Esophagus squamous epithelium (tissue), 5 donors: ENCODE data around the gene RNF217. TPM values are rescaled to one million over a fixed set of nuclear protein-coding genes. Genes with fewer than 3 reads are reported as not detected.
"Not testable (repeated sequence)": the region's sequence is repeated elsewhere in the genome, so short reads cannot be mapped to it uniquely, and the experiment has no call there.

Source experiments
- DNase-seq: peaks from one replicate; lab custom pipeline; 2025; lab: John Stamatoyannopoulos, UW
- H3K27ac ChIP-seq, 4 donors: fragments of 200-600 bp; sonication (generic); one replicate each; pipeline ENCODE4 v1.5.1; 2016 to 2019; ENCODE audit warnings: mild to moderate bottlenecking in 1 of 4
- H3K27me3 ChIP-seq, 4 donors: fragments of 200-600 bp; sonication (generic); 1 replicate in 3 of 4; 2 replicates in 1 of 4; pipeline versions ENCODE4 v1.5.1 to v1.6.0; 2017 to 2021; ENCODE audit warnings: antibody characterized with exemption in 1 of 4
- H3K36me3 ChIP-seq, 3 donors: fragments of 200-600 bp; sonication (generic); one replicate each; pipeline ENCODE4 v1.5.1; 2016 to 2019
- H3K4me1 ChIP-seq, 3 donors: fragments of 200-600 bp; sonication (generic); one replicate each; pipeline ENCODE4 v1.5.1; 2017 to 2019
- H3K4me3 ChIP-seq, 4 donors: fragments of 200-600 bp; sonication (generic); 1 replicate in 3 of 4; 2 replicates in 1 of 4; pipeline ENCODE4 v1.5.1; 2016 to 2019; ENCODE audit warnings: mild to moderate bottlenecking in 2 of 4, moderate library complexity in 1 of 4
- H3K9me3 ChIP-seq, 3 donors: fragments of 200-600 bp; sonication (generic); one replicate each; pipeline ENCODE4 v1.5.1; 2016 to 2019
- CTCF ChIP-seq, 6 experiments: fragments of 450-650 bp in 4 of 6; fragments of 200-600 bp in 2 of 6; sonication (generic) in 2 of 6; IDR thresholded peaks; one replicate each; pipeline ENCODE4 v1.5.1; 2016 to 2019; ENCODE audit warnings: antibody characterized with exemption in 6 of 6, mild to moderate bottlenecking in 4 of 6, moderate library complexity in 4 of 6
- POLR2A ChIP-seq, 4 donors: fragments of 450-650 bp; IDR thresholded peaks; one replicate each; pipeline ENCODE4 v1.6.1; 2017; ENCODE audit warnings: antibody characterized with exemption in 4 of 4, mild to moderate bottlenecking in 4 of 4, moderate library complexity in 3 of 4
- WGBS, 2 donors: methylation state at CpG; one replicate each; pipeline ENCODE4 v1.1.5; 2018; 5-methylcytosine and 5-hydroxymethylcytosine counted together
- intact Hi-C: fragments of 100-400 bp; cut with DNase I; formaldehyde crosslinking; loops from one replicate; pipeline ENCODE4 v1.15.0; 2022
- total RNA-seq, 4 donors: library from RNA; depleted of rRNA; stranded (reverse); fragments of >200 nt; gene quantifications; one replicate each; pipeline ENCODE4 v1.1.0, GENCODE V29; 2016
- donor health status: DM: yes; HTN: yes; CAD: no.

RNF217 gene
- total RNA-seq, 4 donors from 2014 or later, result 9.1 to 26.3 (median 15.4) TPM

DNA sequence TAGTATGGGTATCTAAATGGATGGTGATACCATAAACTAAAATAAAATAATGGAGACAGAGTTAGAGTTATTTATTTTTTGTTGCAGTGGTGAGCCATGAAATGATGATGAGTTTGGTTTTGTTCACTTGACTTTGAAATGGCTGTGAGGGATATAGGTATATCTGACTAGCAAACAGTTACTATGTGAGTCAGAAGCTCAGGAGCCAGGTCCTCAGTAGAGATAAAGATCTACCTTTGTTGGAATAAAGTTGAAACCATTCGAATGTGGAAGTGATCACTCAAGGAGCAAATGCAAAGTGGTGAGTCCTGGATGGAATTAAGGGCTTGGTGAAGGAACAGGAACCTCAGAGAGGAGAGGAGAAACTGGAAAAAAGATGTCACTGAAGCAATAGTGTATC lies 105.3 kb downstream of the RNF217 start:
- no peak for DNase-seq
- Histone ChIP-seq H3K4me1 (peaks cover 0 to 3% (median 0%) of the 10 kb centered on the region in 3 donors), H3K36me3 (peaks cover 0 to 28% (median 0%) of the 10 kb centered on the region in 3 donors), H3K9me3 (no peaks in the 10 kb centered on the region), H3K27ac (no peak overlapping the region), H3K27me3 (no peaks in the 10 kb centered on the region), H3K4me3 (no peak overlapping the region)
- intact Hi-C loops, result no loop called here
- no peak for TF ChIP-seq POLR2A (IDR thresholded peaks at IDR 0.05)
- no peak for TF ChIP-seq CTCF (IDR thresholded peaks at IDR 0.05)
- 68 to 72% methylated on average over 1 of the region's 1 CpG for WGBS, 2 donors

- Histone ChIP-seq H3K4me1 (no peaks in the 10 kb centered on the region), H3K9me3 (no peaks in the 10 kb centered on the region), H3K27me3 (no peaks in the 10 kb centered on the region), H3K36me3 (peaks cover 0 to 44% (median 7%) of the 10 kb centered on the region in 3 donors), H3K4me3 (no peak overlapping the region), H3K27ac (no peak overlapping the region)
- no peak for DNase-seq
- intact Hi-C loops, result no loop called here
- TF ChIP-seq CTCF (IDR thresholded peaks at IDR 0.05) (no peak), POLR2A (IDR thresholded peaks at IDR 0.05) (no peak)
- WGBS, 2 donors, result 83 to 93% methylated on average over 3 of the region's 3 CpGs
Observed at GRCh38 chr6:125073071-125073470, 110.8 kb downstream of the RNF217 start.

DNA sequence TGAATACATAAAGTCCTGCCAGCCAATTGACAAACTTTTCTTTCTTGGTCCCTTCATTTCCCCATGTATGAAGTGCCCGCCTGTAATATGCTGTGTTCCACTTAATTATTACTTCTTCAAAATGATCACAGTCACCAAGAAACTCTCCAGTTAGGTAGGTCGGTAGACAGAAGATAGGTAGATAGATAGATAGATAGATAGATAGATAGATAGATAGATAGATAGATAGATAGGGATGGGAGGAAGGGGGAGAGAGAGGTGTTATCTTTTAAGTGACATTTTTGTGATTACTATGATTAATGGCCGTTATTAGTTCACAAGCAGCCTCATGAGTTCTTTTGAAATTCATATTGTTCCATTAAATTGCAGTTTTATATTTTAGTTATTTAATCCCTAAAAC lies 111.9 kb downstream of the RNF217 start:
- DNase-seq, result no peak
- WGBS, 2 donors, result 94 to 96% methylated on average over 3 of the region's 3 CpGs
- Histone ChIP-seq H3K36me3 (peaks cover 0 to 44% (median 7%) of the 10 kb centered on the region in 3 donors), H3K4me1 (no peaks in the 10 kb centered on the region), H3K27ac (no peak overlapping the region), H3K9me3 (no peaks in the 10 kb centered on the region), H3K4me3 (no peak overlapping the region), H3K27me3 (no peaks in the 10 kb centered on the region)
- no peak for TF ChIP-seq POLR2A (IDR thresholded peaks at IDR 0.05)
- no peak for TF ChIP-seq CTCF (IDR thresholded peaks at IDR 0.05)
- intact Hi-C loops, result no loop called here

GRCh38 chr6:125075073-125075472 lies 112.8 kb downstream of the RNF217 start:
- H3K9me3 ChIP-seq, intact Hi-C loops, H3K27ac ChIP-seq, H3K27me3 ChIP-seq, H3K4me3 ChIP-seq, H3K4me1 ChIP-seq, DNase-seq: not testable (repeated sequence)
- WGBS, 2 donors, result 71 to 97% methylated on average over 2 of the region's 2 CpGs
- H3K36me3 ChIP-seq, result peaks cover 0 to 42% (median 7%) of the 10 kb centered on the region in 3 donors

GRCh38 chr6:125075741-125076481 lies 113.7 kb downstream of the RNF217 start:
- H3K36me3 ChIP-seq, result peaks cover 0 to 44% (median 7%) of the 10 kb centered on the region in 3 donors
- H3K4me1 ChIP-seq, result no peaks in the 10 kb centered on the region
- no peak for DNase-seq
- 53 to 69% methylated on average over 4 of the region's 4 CpGs for WGBS, 2 donors
- TF ChIP-seq CTCF (IDR thresholded peaks at IDR 0.05) (no peak), POLR2A (IDR thresholded peaks at IDR 0.05) (no peak)
- no peaks in the 10 kb centered on the region for H3K27me3 ChIP-seq
- intact Hi-C loops, result no loop called here
- no peaks in the 10 kb centered on the region for H3K9me3 ChIP-seq
- no peak overlapping the region for H3K4me3 ChIP-seq
- no peak overlapping the region for H3K27ac ChIP-seq
